GM12891 (cell line): ENCODE measurements around the gene ACSL4.
"Not testable (repeated sequence)": the region's sequence is repeated elsewhere in the genome, so short reads cannot be mapped to it uniquely, and the experiment has no call there.

ENCODE experiments used
- DNase-seq: peaks from one replicate; pipeline ENCODE4 v3.0.0; 2011; ENCODE audit warnings: low spot score; ENCODE audit not compliant: insufficient read length
- FAIRE-seq: peaks from 2 replicates; lab custom pipeline; 2011; peaks lifted over from hg19 to GRCh38; lab: Jason Lieb, UNC
- PAX5 ChIP-seq: IDR thresholded peaks from 2 replicates; pipeline ENCODE4 v1.6.1; 2011; ENCODE audit warnings: low read length, moderate library complexity, mild to moderate bottlenecking; ENCODE audit not compliant: insufficient read depth, severe bottlenecking
- POLR2A ChIP-seq: IDR thresholded peaks from 2 replicates; pipeline ENCODE4 v1.6.1; 2011; ENCODE audit warnings: low read depth, low read length, control low read depth
- POLR2AphosphoS5 ChIP-seq: IDR thresholded peaks from 2 replicates; pipeline ENCODE4 v1.6.1; 2011; ENCODE audit warnings: low read depth, low read length, control low read depth
- POU2F2 ChIP-seq: IDR thresholded peaks from 2 replicates; pipeline ENCODE4 v1.6.1; 2011; ENCODE audit warnings: low read depth, mild to moderate bottlenecking, control low read depth, low read length, moderate library complexity
- SPI1 ChIP-seq: IDR thresholded peaks from 2 replicates; pipeline ENCODE4 v1.6.1; 2011; ENCODE audit warnings: low read depth, low read length, control low read depth
- TAF1 ChIP-seq: IDR thresholded peaks from 2 replicates; pipeline ENCODE4 v1.6.1; 2011; ENCODE audit warnings: low read depth, low read length, control low read depth

ACSL4 gene

GRCh38 chrX:109681475-109682081, 51.5 kb downstream of the ACSL4 start:
- DNase-seq, result no peak
- TF ChIP-seq POU2F2, result no peak
- no peak for TF ChIP-seq SPI1
- TF ChIP-seq PAX5, result no peak
- TF ChIP-seq POLR2AphosphoS5, result no peak
- TF ChIP-seq TAF1, result no peak
- no peak for TF ChIP-seq POLR2A
- peak; percentile 76 for FAIRE-seq

GRCh38 chrX:109679820-109680219, 53.2 kb downstream of the ACSL4 start:
- FAIRE-seq, result no peak
- no peak for DNase-seq
- TF ChIP-seq TAF1, result no peak
- no peak for TF ChIP-seq POU2F2
- TF ChIP-seq POLR2AphosphoS5, result no peak
- TF ChIP-seq POLR2A, result no peak
- no peak for TF ChIP-seq SPI1
- no peak for TF ChIP-seq PAX5

GRCh38 chrX:109672239-109672638, 60.8 kb downstream of the ACSL4 start:
- FAIRE-seq, result peak; percentile 65
- DNase-seq, result no peak
- TF ChIP-seq POLR2A (no peak), TAF1 (no peak), POLR2AphosphoS5 (no peak), SPI1 (no peak), POU2F2 (no peak), PAX5 (no peak)

- FAIRE-seq, DNase-seq: not testable (repeated sequence)
Measured at GRCh38 chrX:109671170-109671569, 61.9 kb downstream of the ACSL4 start.

- FAIRE-seq (no peak), DNase-seq (no peak)
- TF ChIP-seq POLR2AphosphoS5 (no peak), PAX5 (no peak), POLR2A (no peak), SPI1 (no peak)
Measured at GRCh38 chrX:109667986-109668385, 65.1 kb downstream of the ACSL4 start.

GRCh38 chrX:109660435-109661143, 72.5 kb downstream of the ACSL4 start:
- no peak for FAIRE-seq
- DNase-seq, result no peak
- TF ChIP-seq POLR2AphosphoS5 (no peak), PAX5 (no peak), POLR2A (no peak), SPI1 (no peak), POU2F2 (no peak), TAF1 (no peak)

GRCh38 chrX:109658391-109658790, 74.7 kb downstream of the ACSL4 start:
- no peak for TF ChIP-seq POU2F2
- no peak for TF ChIP-seq SPI1
- no peak for TF ChIP-seq POLR2A
- no peak for TF ChIP-seq POLR2AphosphoS5
- no peak for TF ChIP-seq TAF1
- TF ChIP-seq PAX5, result no peak
- no peak for DNase-seq
- FAIRE-seq, result no peak

- not testable (repeated sequence) for DNase-seq, FAIRE-seq
Measured at GRCh38 chrX:109657364-109657763, 75.7 kb downstream of the ACSL4 start.

- DNase-seq (no peak), FAIRE-seq (no peak)
- no peak for TF ChIP-seq POLR2AphosphoS5
- TF ChIP-seq POU2F2, result no peak
- no peak for TF ChIP-seq POLR2A
- no peak for TF ChIP-seq TAF1
- no peak for TF ChIP-seq PAX5
- TF ChIP-seq SPI1, result no peak
Measured at GRCh38 chrX:109656774-109657173, 76.3 kb downstream of the ACSL4 start.
